Activated T-helper 2 cell treated with anti-CD3 and anti-CD28 coated beads, Interferon-gamma antibody, Interleukin-2, Interleukin-4, amounts not matched to agents 10 μg/mL and 5 μg/mL and 100 μg/mL, durations not matched to agents 14 hours and 24 hours and 36 hours (primary cell): Measurements from ENCODE around the gene MGP. TPM values are rescaled to one million over a fixed set of nuclear protein-coding genes. Genes with fewer than 3 reads are reported as not detected.

Source experiments
- total RNA-seq: library from RNA; stranded (reverse); gene quantifications from 2 replicates; pipeline ENCODE4 v1.2.3, GENCODE V29; 2022

The MGP gene
- total RNA-seq, 1 donor from 2014 or later = not detected

Other genes starting within 250 kb of the MGP start
- gene GUCY2C, start 189.3 kb downstream of the MGP start, total RNA-seq = not detected in 2 replicates
- 128 and 134 TPM in 2 replicates for gene WBP11, start 82.4 kb downstream of the MGP start, total RNA-seq
- 2.2 and 2.8 TPM in 2 replicates for gene C12orf60, start 82.2 kb downstream of the MGP start, total RNA-seq
- gene SMCO3, start 71.7 kb downstream of the MGP start, total RNA-seq = not detected in 2 replicates
- gene ART4, start 42.3 kb downstream of the MGP start, total RNA-seq = not detected in 2 replicates
- gene ERP27, start 52.7 kb upstream of the MGP start, total RNA-seq = 3.2 and 4.7 TPM in 2 replicates
- gene ARHGDIB, start 75.7 kb upstream of the MGP start, total RNA-seq = 535 and 561 TPM in 2 replicates
- not detected in 2 replicates for gene PDE6H, start 87.2 kb upstream of the MGP start, total RNA-seq